ENCODE measurements around the gene ETV6.
"Not testable (repeated sequence)": the region's sequence is repeated elsewhere in the genome, so short reads cannot be mapped to it uniquely, and the experiment has no call there.

Gene ETV6

DNA sequence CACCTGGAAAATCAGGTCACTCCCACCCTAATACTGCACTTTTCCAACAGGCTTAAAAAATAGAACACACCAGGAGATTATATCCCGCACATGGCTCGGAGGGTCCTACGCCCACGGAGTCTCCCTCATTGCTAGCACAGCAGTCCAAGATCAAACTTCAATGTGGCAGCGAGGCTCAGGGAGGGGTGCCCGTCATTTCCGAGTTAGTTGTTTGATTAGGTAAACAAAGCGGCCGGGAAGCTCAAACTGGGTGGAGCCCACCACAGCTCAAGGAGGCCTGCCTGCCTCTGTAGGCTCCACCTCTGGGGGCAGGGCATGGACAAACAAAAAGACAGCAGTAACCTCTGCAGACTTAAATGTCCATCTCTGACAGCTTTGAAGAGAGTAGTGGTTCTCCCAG is 259.9 kb downstream of the ETV6 start:
- H3K4me3 Mint-ChIP-seq, DNase-seq, H3K27ac Mint-ChIP-seq: not testable (repeated sequence)
- CTCF ChIA-PET, result interaction anchor here (0.8 kb wide), 1 partner anchor 98 kb away, joined by 3 read pairs; no protein-coding TSS in a partner anchor
- H3K9me3 Mint-ChIP-seq, result peaks cover 25% of the 10 kb centered on the region
- peaks cover 15% of the 10 kb centered on the region for H3K4me1 Mint-ChIP-seq
- H3K36me3 Mint-ChIP-seq, result peaks cover 13% of the 10 kb centered on the region
- peaks cover 22% of the 10 kb centered on the region for H3K27me3 Mint-ChIP-seq

DNA sequence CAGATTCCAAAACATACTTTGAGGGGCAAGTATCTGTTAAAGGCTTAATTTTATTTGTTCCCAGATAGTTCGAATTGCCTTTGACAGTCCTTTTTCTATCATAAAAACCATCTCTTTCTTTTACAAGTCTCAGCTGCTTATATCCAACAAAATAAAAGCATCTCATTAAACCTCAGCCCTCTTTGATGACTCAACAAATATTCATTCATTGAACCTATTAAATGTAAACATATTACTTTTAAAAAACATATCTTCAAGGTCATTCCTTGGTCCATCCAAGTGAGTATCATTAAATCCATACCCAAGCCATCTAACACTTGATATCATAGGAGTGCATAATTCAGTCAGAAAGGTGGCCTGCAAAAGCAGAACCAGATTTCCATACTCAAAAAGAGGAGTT is 266.6 kb downstream of the ETV6 start:
- H3K4me1 Mint-ChIP-seq, result no peaks in the 10 kb centered on the region
- peaks cover 7% of the 10 kb centered on the region for H3K36me3 Mint-ChIP-seq
- H3K27ac Mint-ChIP-seq, result no peak overlapping the region
- peaks cover 8% of the 10 kb centered on the region for H3K9me3 Mint-ChIP-seq
- CTCF ChIA-PET, result no interaction called here
- peaks cover 4% of the 10 kb centered on the region for H3K27me3 Mint-ChIP-seq
- H3K4me3 Mint-ChIP-seq, result no peak overlapping the region
- no peak for DNase-seq

DNA sequence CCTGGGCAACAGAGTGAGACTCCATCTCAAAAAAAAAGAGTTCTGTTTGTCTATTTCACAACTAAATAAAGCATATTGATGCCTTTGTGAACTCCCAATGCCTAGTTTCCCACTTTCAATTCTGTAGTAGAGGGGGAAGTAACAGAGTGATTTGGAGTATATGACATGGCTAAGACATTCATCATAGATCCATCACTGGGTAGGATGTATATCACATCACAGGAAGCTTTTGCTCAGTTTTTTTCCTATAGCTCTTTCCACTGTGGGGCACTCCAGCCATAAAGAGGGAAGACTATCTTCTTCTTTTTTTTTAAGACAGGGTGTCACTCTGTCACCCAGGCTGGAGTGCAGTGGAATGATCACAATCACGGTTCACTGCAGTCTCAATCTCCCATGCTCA is 267.3 kb downstream of the ETV6 start:
- H3K4me3 Mint-ChIP-seq, result no peak overlapping the region
- CTCF ChIA-PET, result interaction anchor here (1.1 kb wide), 1 partner anchor 115 kb away, joined by 3 read pairs; no protein-coding TSS in a partner anchor
- H3K27me3 Mint-ChIP-seq, result peaks cover 5% of the 10 kb centered on the region
- no peak for DNase-seq
- peak overlapping the region; percentile 19 for H3K27ac Mint-ChIP-seq
- H3K36me3 Mint-ChIP-seq, result peaks cover 5% of the 10 kb centered on the region
- no peaks in the 10 kb centered on the region for H3K4me1 Mint-ChIP-seq
- H3K9me3 Mint-ChIP-seq, result peaks cover 6% of the 10 kb centered on the region

DNA sequence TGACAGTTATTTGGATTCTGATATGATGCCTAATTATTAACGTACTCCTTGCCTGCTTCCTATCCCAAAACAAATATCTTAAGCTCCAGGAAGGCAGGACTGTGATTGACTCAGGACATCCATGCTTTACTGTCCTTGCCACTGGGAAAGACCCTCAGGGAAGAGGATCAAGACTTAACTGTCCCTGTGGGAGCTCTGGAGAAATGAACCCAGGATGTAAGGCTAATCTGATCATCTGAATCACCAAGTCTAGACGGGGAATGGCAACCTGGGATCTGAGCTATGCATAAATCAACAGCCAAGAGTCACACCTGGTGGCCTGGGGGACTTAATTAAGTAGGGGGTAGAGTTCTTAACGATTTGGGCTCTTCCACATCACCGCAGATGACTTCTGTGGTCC is 268.0 kb downstream of the ETV6 start:
- Mint-ChIP-seq H3K4me1 (peaks cover 3% of the 10 kb centered on the region), H3K27me3 (peaks cover 13% of the 10 kb centered on the region), H3K27ac (no peak overlapping the region), H3K4me3 (no peak overlapping the region), H3K36me3 (no peaks in the 10 kb centered on the region), H3K9me3 (peaks cover 1% of the 10 kb centered on the region)
- DNase-seq, result no peak
- CTCF ChIA-PET, result interaction anchor here (1.1 kb wide), 1 partner anchor 114 kb away, joined by 3 read pairs; no protein-coding TSS in a partner anchor

DNA sequence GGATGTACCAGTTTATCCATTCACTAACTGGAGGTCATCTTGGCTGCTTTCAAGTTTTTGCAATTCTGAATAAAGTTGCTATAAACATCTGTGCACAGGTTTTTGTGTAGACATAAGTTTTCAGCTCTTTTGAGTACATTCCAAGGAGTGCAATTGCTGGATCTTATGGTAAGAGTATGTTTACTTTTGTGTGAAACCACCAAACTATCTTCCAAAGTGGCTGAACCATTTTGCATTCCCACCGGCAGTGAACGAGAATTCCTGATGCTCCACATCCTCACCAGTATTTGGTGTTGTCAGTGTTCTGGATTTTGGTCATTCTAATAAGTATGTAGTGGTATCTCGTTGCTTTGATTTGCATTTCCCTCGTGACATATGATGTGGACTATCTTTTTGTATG is 270.8 kb downstream of the ETV6 start:
- no peak overlapping the region for H3K27ac Mint-ChIP-seq
- H3K4me1 Mint-ChIP-seq, result peaks cover 9% of the 10 kb centered on the region
- CTCF ChIA-PET, result no interaction called here
- no peak for DNase-seq
- H3K4me3 Mint-ChIP-seq, result no peak overlapping the region
- H3K36me3 Mint-ChIP-seq, result no peaks in the 10 kb centered on the region
- H3K27me3 Mint-ChIP-seq, result peaks cover 19% of the 10 kb centered on the region
- no peaks in the 10 kb centered on the region for H3K9me3 Mint-ChIP-seq

DNA sequence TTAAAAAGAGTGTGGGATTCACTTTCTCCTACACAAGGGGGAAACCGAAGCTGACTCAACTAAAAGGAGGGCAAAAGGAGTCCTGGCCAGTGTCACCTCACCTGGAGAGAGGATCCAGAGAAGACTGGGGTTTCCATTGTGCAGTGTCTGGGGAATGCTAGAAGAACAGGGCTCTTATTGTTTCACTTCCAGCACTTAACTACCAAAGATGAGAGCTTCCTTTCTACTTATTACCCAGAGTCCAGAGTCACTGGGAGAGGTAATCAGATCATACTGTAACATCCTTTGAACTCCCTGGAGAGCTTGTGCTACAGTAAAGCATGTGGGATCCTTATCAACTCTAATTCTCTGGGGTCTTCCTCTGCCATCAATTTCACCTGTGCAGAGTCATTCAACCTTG is 272.9 kb downstream of the ETV6 start:
- H3K4me1 Mint-ChIP-seq, result peaks cover 9% of the 10 kb centered on the region
- no peak overlapping the region for H3K4me3 Mint-ChIP-seq
- peaks cover 20% of the 10 kb centered on the region for H3K27me3 Mint-ChIP-seq
- no peaks in the 10 kb centered on the region for H3K36me3 Mint-ChIP-seq
- H3K27ac Mint-ChIP-seq, result no peak overlapping the region
- CTCF ChIA-PET, result no interaction called here
- no peak for DNase-seq
- no peaks in the 10 kb centered on the region for H3K9me3 Mint-ChIP-seq

DNA sequence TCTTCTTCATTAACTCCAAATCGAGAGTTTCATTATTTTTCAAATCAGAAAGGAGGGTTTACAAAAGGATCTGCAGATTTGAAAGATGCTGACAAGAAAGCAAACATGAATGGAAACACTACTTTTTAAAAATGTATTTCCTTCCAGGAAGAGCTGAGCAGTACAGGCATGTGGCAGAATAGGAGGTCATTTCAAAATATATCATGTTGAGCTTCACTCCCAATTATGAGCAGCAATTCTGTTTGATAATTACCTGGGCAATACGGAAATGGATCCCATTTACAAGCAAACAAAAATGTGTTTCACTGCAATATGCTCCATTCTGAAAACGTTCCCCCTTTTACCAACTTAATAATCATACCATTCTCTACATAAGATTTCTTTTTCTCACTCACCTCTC is 273.6 kb downstream of the ETV6 start:
- Mint-ChIP-seq H3K27me3 (peaks cover 23% of the 10 kb centered on the region), H3K4me1 (peaks cover 9% of the 10 kb centered on the region), H3K4me3 (no peak overlapping the region), H3K27ac (no peak overlapping the region), H3K9me3 (no peaks in the 10 kb centered on the region), H3K36me3 (no peaks in the 10 kb centered on the region)
- DNase-seq, result no peak
- CTCF ChIA-PET, result no interaction called here

DNA sequence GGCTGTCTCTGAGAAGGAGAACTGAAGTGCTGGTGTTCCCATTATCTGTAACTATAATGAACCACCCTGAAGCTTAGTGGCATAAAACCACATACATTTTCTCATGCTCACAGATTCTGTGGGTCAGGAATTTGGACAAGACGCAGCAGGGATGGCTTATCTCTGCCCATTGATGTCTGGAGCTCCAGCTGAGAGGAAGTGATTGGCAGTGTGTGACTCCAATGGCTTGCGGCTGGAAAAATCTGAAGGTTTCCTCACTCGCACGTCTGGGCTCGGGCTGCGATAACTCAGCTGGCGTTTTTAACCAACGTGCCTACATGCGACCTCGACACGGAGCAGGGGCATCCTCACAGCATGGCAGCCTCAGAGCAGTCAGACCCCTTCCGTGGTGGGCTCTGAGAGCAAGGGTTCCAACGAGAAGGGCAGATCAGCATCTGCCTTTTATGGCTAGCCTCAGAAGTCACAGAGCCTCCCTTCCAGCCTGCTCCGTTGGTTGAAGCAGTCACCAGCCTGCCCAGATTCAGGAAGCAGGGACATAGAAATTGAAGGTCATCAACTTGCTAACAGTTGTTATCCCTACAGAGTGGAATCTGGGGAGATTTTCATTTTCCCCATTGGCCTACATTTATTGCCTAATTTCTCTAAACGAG is 277.9 kb downstream of the ETV6 start:
- H3K9me3 Mint-ChIP-seq, result no peaks in the 10 kb centered on the region
- DNase-seq, result no peak
- peaks cover 16% of the 10 kb centered on the region for H3K27me3 Mint-ChIP-seq
- H3K27ac Mint-ChIP-seq, result no peak overlapping the region
- CTCF ChIA-PET, result no interaction called here
- H3K4me3 Mint-ChIP-seq, result no peak overlapping the region
- no peaks in the 10 kb centered on the region for H3K36me3 Mint-ChIP-seq
- peaks cover 7% of the 10 kb centered on the region for H3K4me1 Mint-ChIP-seq

DNA sequence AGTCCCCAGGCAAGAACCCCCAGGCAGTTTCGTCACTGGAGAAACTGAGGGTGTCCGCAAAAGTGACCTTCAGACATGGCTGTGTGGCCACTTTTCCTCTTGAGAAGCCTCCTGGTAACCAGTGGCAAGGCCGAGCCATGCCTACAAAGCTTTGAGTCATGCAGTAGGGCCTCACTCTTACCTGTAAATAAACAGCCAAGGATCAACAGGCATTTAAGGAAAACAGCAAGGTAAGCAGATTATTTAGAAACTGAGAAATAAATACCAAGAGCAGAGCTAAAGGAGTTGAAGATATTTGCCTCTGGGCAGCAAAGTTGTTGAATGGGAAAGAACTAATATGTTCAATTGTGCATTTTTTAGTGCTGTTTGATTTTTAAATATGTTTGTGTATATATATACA is 280.2 kb downstream of the ETV6 start:
- no peak for DNase-seq
- H3K4me1 Mint-ChIP-seq, result no peaks in the 10 kb centered on the region
- H3K9me3 Mint-ChIP-seq, result no peaks in the 10 kb centered on the region
- H3K27me3 Mint-ChIP-seq, result peaks cover 13% of the 10 kb centered on the region
- no peak overlapping the region for H3K4me3 Mint-ChIP-seq
- H3K27ac Mint-ChIP-seq, result no peak overlapping the region
- CTCF ChIA-PET, result no interaction called here
- H3K36me3 Mint-ChIP-seq, result no peaks in the 10 kb centered on the region

DNA sequence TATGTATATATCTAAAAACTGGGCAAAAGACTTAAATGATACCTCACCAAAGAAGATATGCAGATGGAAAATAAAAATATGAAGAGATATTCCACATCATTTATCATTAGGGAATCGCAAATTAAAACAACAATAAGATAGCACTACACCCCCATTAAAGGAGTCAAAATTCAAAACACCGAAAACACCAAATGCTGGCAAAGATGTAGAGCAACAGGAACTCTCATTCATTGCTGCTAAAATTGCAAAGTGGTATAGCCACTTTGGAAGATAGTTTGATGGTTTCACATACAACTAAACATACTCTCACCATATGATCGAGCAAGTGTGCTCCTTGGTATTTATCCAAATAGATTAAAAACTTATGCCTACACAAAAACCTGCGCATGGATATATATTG is 289.7 kb downstream of the ETV6 start:
- no peak for DNase-seq
- H3K27ac Mint-ChIP-seq, result no peak overlapping the region
- H3K4me1 Mint-ChIP-seq, result peaks cover 3% of the 10 kb centered on the region
- CTCF ChIA-PET, result no interaction called here
- no peaks in the 10 kb centered on the region for H3K36me3 Mint-ChIP-seq
- peaks cover 2% of the 10 kb centered on the region for H3K9me3 Mint-ChIP-seq
- peaks cover 5% of the 10 kb centered on the region for H3K27me3 Mint-ChIP-seq
- no peak overlapping the region for H3K4me3 Mint-ChIP-seq

DNA sequence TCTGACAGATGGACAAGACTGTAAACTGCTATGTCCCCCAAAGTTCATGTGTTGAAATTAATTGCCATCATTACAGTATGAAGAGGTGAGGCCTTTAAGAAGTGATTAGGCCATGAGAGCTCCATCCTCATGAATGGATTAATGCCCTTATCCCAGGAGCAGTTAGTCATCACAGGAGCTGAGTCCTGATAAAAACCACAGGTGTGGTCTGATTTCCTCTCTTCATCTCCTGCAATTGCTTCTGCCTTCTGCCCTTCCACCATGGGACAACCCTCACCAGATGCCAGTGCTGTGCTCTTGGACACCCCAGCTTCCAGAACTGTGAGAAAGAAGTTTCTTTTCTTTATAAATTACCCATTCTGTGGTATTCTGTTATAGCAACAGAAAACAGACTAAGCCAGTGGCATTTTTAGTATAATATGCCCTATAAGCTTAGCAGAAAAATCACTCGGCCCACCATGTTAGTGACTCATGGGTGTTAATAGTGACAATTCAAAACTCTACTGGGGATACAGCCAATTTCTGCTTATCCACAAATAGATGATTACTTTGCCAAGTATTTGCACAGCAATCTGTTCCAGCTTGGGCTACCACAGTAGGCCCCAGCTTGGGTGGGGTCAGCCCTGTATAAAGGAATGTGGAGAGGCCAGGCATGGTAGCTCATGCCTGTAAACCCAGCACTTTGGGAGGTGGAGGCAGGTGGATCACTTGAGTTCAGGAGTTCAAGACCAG is 292.3 kb downstream of the ETV6 start:
- H3K36me3 Mint-ChIP-seq, result peaks cover 2% of the 10 kb centered on the region
- H3K4me1 Mint-ChIP-seq, result peaks cover 3% of the 10 kb centered on the region
- DNase-seq, result no peak
- no peak overlapping the region for H3K27ac Mint-ChIP-seq
- peaks cover 2% of the 10 kb centered on the region for H3K9me3 Mint-ChIP-seq
- CTCF ChIA-PET, result interaction anchor here (0.6 to 0.9 kb wide), 2 partner anchors 9 to 194 kb away, joined by 3 to 4 read pairs; no protein-coding TSS in a partner anchor
- no peak overlapping the region for H3K4me3 Mint-ChIP-seq
- H3K27me3 Mint-ChIP-seq, result peaks cover 23% of the 10 kb centered on the region

DNA sequence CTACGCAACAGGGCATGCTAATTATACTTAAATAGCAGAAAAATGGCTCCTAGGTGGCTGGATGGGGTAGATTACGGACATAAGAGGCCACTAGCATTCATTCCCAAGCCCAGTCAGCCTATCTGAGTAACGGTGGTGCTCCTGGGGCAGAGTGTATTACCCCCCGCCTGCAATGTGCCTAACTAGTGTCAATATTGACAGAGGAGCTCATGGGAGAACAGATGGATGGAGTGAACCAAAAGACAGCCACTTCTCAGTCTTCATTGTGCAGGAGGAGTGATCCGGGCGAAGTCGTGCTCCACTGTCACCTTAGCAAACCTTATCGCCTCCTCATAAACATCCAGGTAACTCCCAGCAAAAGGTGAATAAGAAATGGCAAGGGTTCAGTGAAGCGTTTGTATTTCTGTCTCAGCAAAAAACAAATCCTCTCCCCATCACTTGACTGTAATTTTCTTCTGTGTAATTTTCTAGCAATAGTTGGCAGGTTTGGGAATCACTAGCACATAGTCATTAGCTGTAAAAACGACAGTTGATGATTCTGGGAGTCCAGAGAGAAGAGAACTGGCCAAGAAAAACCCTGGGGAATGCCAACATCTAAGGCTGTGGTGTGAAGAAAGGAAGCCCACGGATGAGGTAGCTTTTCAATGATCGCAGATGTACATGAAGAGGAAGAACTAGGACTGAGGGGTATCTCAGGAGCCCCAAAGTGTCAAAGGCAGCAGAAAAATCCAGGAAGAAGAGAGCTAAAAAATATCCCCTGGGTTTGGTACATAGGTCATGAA is 294.6 kb downstream of the ETV6 start:
- DNase-seq, result no peak
- no peak overlapping the region for H3K4me3 Mint-ChIP-seq

More for the DNA sequence above, 294.6 kb downstream of the ETV6 start:
- H3K27me3 Mint-ChIP-seq, result peaks cover 44% of the 10 kb centered on the region
- CTCF ChIA-PET, result interaction anchor here (0.7 kb wide), 1 partner anchor 71 kb away, joined by 5 read pairs; no protein-coding TSS in a partner anchor
- no peak overlapping the region for H3K27ac Mint-ChIP-seq
- peaks cover 2% of the 10 kb centered on the region for H3K36me3 Mint-ChIP-seq
- peaks cover 2% of the 10 kb centered on the region for H3K9me3 Mint-ChIP-seq
- peaks cover 8% of the 10 kb centered on the region for H3K4me1 Mint-ChIP-seq
